Measurements from ENCODE around the gene CCDC91. TPM values are rescaled to one million over a fixed set of nuclear protein-coding genes. Genes with fewer than 3 reads are reported as not detected.

CCDC91 gene
- total and polyA plus RNA-seq, 2 of the 4 experiments (the other 2 are of a cell fraction), result 8.6 to 14.7 TPM

DNA sequence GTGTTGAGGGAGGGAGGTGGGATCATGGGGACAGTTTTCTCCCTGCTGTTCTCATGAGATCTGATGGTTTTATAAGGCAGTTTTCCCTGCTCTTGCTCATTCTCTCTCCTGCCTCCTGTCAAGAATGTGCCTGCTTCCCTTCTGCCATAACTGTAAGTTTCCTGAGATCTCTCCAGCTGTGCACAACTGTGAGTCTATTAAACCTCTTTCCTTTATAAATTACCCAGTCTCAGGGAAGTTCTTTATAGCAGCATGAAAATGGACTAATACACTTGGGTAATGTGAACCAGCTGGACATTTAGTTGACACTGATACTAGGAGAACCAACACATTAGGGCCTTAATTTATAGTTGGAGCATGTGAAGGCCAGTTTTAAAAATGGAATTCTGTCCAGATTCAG lies 12.4 kb upstream of the CCDC91 start:
- Histone ChIP-seq H2AK5ac (ENCODE audit: low read depth, low read length) (no peak overlapping the region), H4K5ac (ENCODE audit: low read depth, low read length) (no peak overlapping the region), H3K4me2 (ENCODE audit: low read depth, low read length) (no peak overlapping the region), H3K4me3 (ENCODE audit: insufficient read depth, low read depth, low read length) (no peak overlapping the region), H3K18ac (ENCODE audit: low read depth, low read length) (no peak overlapping the region), H2BK20ac (ENCODE audit: low read depth, low read length) (no peak overlapping the region), H2BK5ac (ENCODE audit: low read depth, low read length, poor library complexity, severe bottlenecking) (no peak overlapping the region), H3K23ac (ENCODE audit: low read depth, low read length) (no peak overlapping the region), H3K27me3 (ENCODE audit: control insufficient read depth, insufficient read depth, low read length) (no peaks in the 10 kb centered on the region), H4K8ac (ENCODE audit: low read depth in 2 of 2, low read length in 2 of 2) (no peak overlapping the region; a peak in 1 of 4 replicates), H4K20me1 (ENCODE audit: insufficient read depth, low read length) (no peaks in the 10 kb centered on the region), H3K9ac (ENCODE audit: low read depth, low read length) (no peak overlapping the region), H3K56ac (ENCODE audit: extremely low read depth, insufficient read depth, low read length) (no peak overlapping the region), H3K4ac (ENCODE audit: low read depth, low read length) (no peak overlapping the region), H3K27ac (ENCODE audit: insufficient read depth, low read length) (no peak overlapping the region), H3K79me1 (ENCODE audit: low read depth in 1 of 2, low read length in 2 of 2) (no peaks in the 10 kb centered on the region), H3K14ac (replicated peaks; ENCODE audit: low read depth, low read length) (no peak overlapping the region), H2AK9ac (replicated peaks; ENCODE audit: low read depth, low read length, poor library complexity) (no peak overlapping the region), H3K36me3 (ENCODE audit: control insufficient read depth, insufficient read depth, low read length) (no peaks in the 10 kb centered on the region), H4K91ac (ENCODE audit: insufficient read depth, low read depth, low read length) (no peak overlapping the region), H3K9me3 (ENCODE audit: control insufficient read depth, insufficient read depth, low read length) (no peaks in the 10 kb centered on the region), H3K4me1 (ENCODE audit: control insufficient read depth, insufficient read depth, low read length) (no peaks in the 10 kb centered on the region), H2BK120ac (ENCODE audit: low read depth, low read length) (no peak overlapping the region), H2BK15ac (ENCODE audit: low read depth, low read length) (no peak overlapping the region), H2AFZ (replicated peaks; ENCODE audit: low read length, poor library complexity) (no peak overlapping the region), H3K9me1 (ENCODE audit: insufficient read depth, low read length) (no peaks in the 10 kb centered on the region)
- DNase-seq, result no peak
- POLR2A ChIA-PET (ENCODE audit: unreplicated experiment), result no interaction called here
- TF ChIP-seq MXI1 (IDR thresholded peaks at IDR 0.05; ENCODE audit: borderline replicate concordance, low read depth, low read length), result no peak
- TF ChIP-seq CHD1 (IDR thresholded peaks at IDR 0.05; ENCODE audit: low read depth, low read length), result no peak
- TF ChIP-seq, protein P1, sequence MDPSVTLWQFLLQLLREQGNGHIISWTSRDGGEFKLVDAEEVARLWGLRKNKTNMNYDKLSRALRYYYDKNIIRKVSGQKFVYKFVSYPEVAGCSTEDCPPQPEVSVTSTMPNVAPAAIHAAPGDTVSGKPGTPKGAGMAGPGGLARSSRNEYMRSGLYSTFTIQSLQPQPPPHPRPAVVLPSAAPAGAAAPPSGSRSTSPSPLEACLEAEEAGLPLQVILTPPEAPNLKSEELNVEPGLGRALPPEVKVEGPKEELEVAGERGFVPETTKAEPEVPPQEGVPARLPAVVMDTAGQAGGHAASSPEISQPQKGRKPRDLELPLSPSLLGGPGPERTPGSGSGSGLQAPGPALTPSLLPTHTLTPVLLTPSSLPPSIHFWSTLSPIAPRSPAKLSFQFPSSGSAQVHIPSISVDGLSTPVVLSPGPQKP (IDR thresholded peaks at IDR 0.05; ENCODE audit: borderline replicate concordance, low read depth, low read length), result no peak
- TF ChIP-seq RCOR1 (IDR thresholded peaks at IDR 0.05; ENCODE audit: insufficient replicate concordance, low read length), result no peak
- dilution Hi-C loops (cut with HindIII; ENCODE audit: low sequenced_read_pairs, unreplicated experiment) (no loop called here), in situ Hi-C loops (cut with MboI; ENCODE audit: low sequenced_read_pairs) (loop anchor here (10.0 kb wide), 2 partner anchors 213 to 433 kb away; no protein-coding TSS in a partner anchor), intact Hi-C loops (cut with micrococcal nuclease) (loop anchor here (1.0 kb wide), 1 partner anchor 693 kb away; no protein-coding TSS in a partner anchor)
- no TSS peak for BruUV-seq (replicated peaks)
- ATAC-seq (ENCODE audit: low read depth), result no peak
- CTCF ChIA-PET, result no interaction called here

Data from IMR-90 (cell line).